ENCODE measurements around the gene TRIP13. TPM values are rescaled to one million over a fixed set of nuclear protein-coding genes. Genes with fewer than 3 reads are reported as not detected.

The TRIP13 gene
- total RNA-seq, 1 experiment from 2014 or later = 45.9 TPM

DNA sequence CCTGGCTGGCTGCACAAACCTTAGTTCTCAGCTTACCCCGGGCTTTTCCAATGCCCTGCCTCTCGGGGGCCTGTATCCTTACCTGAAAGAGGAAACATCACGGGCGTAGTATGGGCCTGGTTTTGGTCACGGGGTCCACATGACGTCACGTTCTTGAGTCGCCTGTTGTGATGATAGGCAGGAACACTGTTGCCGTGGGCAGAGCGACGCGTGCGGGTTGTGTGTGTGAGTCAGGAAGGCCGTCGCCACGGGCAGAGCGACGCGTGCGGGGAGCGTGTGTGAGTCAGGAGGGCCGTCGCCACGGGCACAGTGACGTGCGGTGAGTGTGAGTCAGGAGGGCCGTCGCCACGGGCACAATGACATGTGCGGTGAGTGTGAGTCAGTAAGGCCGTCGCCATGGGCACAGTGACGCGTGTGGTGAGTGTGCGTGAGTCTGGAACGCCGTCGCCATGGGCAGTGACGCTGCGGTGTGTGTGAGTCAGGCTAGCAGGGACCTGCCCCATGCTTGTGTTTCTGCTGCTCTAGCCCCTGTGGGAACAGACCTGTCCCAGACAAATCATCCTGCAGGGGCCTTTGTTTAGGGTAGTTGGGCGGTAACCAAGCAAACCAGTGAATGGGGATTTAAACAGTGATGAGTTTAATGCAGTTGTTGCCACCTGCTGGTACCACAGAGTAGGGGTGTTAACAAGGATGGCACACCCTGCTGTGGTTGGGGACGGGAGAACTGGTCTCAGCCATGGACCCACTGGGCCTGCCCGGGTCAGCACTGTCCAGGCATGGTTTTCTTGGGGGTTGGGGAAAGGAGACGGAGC, 19.8 kb downstream of the TRIP13 start:
- DNase-seq (ENCODE audit: low read depth, low spot score) = peak; percentile 99
- intact Hi-C loops (cut with micrococcal nuclease; ENCODE audit: unreplicated experiment) = no loop called here
- no TSS peak for BruUV-seq (replicated peaks)

GRCh38 chr5:914174-914573, 21.5 kb downstream of the TRIP13 start:
- ChIA-PET POLR2A (no interaction called here), CTCF (no interaction called here)
- Histone ChIP-seq H3K27me3 (ENCODE audit: control insufficient read depth, insufficient read depth, low read length) (no peaks in the 10 kb centered on the region), H3K4me3 (ENCODE audit: low read depth in 2 of 2, low read length in 2 of 2) (no peak overlapping the region), H3K36me3 (ENCODE audit: control insufficient read depth, insufficient read depth, low read length) (peaks cover 11% of the 10 kb centered on the region), H3K4me1 (ENCODE audit: control insufficient read depth, insufficient read depth, low read length) (peaks cover 17% of the 10 kb centered on the region), H3K27ac (ENCODE audit: low read length) (no peak overlapping the region), H3K9me3 (ENCODE audit: control insufficient read depth, insufficient read depth, low read depth, low read length) (no peaks in the 10 kb centered on the region)
- in situ Hi-C loops (cut with HindIII; ENCODE audit: low pct_unique_long_range_greater_than_20kb, low sequenced_read_pairs) (no loop called here), intact Hi-C loops (cut with micrococcal nuclease; ENCODE audit: unreplicated experiment) (no loop called here)
- no peak for ATAC-seq
- no peak for DNase-seq (ENCODE audit: low read depth, low spot score)
- TF ChIP-seq TCF7L2 (IDR thresholded peaks at IDR 0.05; ENCODE audit: low read depth, low read length) (no peak), SIN3A (IDR thresholded peaks at IDR 0.05; ENCODE audit: borderline replicate concordance, insufficient read depth, low read depth, low read length) (no peak), POLR2AphosphoS5 (IDR thresholded peaks at IDR 0.05; ENCODE audit: low read depth, low read length) (no peak), CTCF (IDR thresholded peaks at IDR 0.05) (no peak), REST (IDR thresholded peaks at IDR 0.05; ENCODE audit: insufficient read depth in 1 of 2, low read depth in 2 of 2, low read length in 1 of 2) (no peak)
- BruUV-seq (replicated peaks) = no TSS peak

More for the DNA sequence above, 19.8 kb downstream of the TRIP13 start:
- Histone ChIP-seq H3K27ac (ENCODE audit: low read length) (peak overlapping the region; percentile 42), H3K36me3 (ENCODE audit: control insufficient read depth, insufficient read depth, low read length) (peaks cover 4% of the 10 kb centered on the region), H3K9me3 (ENCODE audit: control insufficient read depth, insufficient read depth, low read depth, low read length) (no peaks in the 10 kb centered on the region), H3K4me1 (ENCODE audit: control insufficient read depth, insufficient read depth, low read length) (peaks cover 12% of the 10 kb centered on the region), H3K27me3 (ENCODE audit: control insufficient read depth, insufficient read depth, low read length) (no peaks in the 10 kb centered on the region), H3K4me3 (ENCODE audit: low read depth in 2 of 2, low read length in 2 of 2) (peak overlapping the region; percentile 5 to 32)
- ChIA-PET POLR2A (no interaction called here), CTCF (no interaction called here)
- in situ Hi-C loops (cut with HindIII; ENCODE audit: low pct_unique_long_range_greater_than_20kb, low sequenced_read_pairs) = no loop called here
- TF ChIP-seq REST (IDR thresholded peaks at IDR 0.05; ENCODE audit: insufficient read depth in 1 of 2, low read depth in 2 of 2, low read length in 1 of 2) (no peak), TCF7L2 (IDR thresholded peaks at IDR 0.05; ENCODE audit: low read depth, low read length) (no peak; the same call in 1 of the 2 replicates), CTCF (IDR thresholded peaks at IDR 0.05) (peak; percentile 75), SIN3A (IDR thresholded peaks at IDR 0.05; ENCODE audit: borderline replicate concordance, insufficient read depth, low read depth, low read length) (0 out of 2 replicates have a peak, but pooled peaks have one; percentile 32)
- ATAC-seq = peak; percentile 95

All from Panc1 (cell line).